GM18868 (cell line): ENCODE measurements around the gene FAM240A.

ENCODE experiments used
- ATAC-seq: cut with Tn5 transposase; IDR thresholded peaks from one replicate; pipeline ENCODE4 v1.9.1; 2021; ENCODE audit warnings: mild to moderate bottlenecking, moderate library complexity; ENCODE audit not compliant: unreplicated experiment

The FAM240A gene

GRCh38 chr3:46673151-46674030 is 61.1 kb downstream of the FAM240A start:
- ATAC-seq = no peak

- no peak for ATAC-seq
Measured at GRCh38 chr3:46674031-46674845, 61.9 kb downstream of the FAM240A start.

- no peak for ATAC-seq
Measured at GRCh38 chr3:46675426-46675825, 63.1 kb downstream of the FAM240A start.
